Uterus (tissue), 2 donors: ENCODE results near the gene FHIT.

Experiments used
- POLR2A ChIP-seq, 2 donors: fragments of 450-650 bp; IDR thresholded peaks; one replicate each; pipeline ENCODE4 v1.6.1; 2016; ENCODE audit warnings: antibody characterized with exemption in 2 of 2, mild to moderate bottlenecking in 1 of 2, moderate library complexity in 1 of 2
- TF ChIP-seq, protein P1 (sequence below), 4 experiments: fragments of 200-600 bp in 2 of 4; fragments of 450-650 bp in 2 of 4; sonication (generic) in 2 of 4; IDR thresholded peaks; one replicate each; pipeline ENCODE4 v1.5.1; 2016 to 2019; ENCODE audit warnings: antibody characterized with exemption in 4 of 4, mild to moderate bottlenecking in 2 of 4, moderate library complexity in 1 of 4

DNA sequence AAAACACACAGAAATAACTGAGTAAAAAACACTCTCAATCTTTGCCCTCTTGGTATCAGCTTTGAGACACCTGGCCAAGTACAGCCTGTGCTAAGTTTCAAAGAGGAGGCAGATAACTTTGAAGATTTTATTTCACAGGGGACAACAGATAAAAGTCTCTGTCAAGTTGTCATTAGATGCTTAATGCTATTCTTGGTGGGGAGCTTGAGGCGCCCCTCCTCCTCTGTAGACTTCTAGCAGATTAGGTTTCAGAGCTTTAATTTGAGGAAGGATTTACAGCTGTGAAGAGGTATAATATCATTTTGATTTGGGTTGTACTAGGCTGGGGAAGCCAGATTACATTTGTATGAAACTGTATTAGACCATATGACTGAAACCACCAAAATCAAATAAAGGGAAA, 620.3 kb downstream of the FHIT start:
- TF ChIP-seq, protein P1, sequence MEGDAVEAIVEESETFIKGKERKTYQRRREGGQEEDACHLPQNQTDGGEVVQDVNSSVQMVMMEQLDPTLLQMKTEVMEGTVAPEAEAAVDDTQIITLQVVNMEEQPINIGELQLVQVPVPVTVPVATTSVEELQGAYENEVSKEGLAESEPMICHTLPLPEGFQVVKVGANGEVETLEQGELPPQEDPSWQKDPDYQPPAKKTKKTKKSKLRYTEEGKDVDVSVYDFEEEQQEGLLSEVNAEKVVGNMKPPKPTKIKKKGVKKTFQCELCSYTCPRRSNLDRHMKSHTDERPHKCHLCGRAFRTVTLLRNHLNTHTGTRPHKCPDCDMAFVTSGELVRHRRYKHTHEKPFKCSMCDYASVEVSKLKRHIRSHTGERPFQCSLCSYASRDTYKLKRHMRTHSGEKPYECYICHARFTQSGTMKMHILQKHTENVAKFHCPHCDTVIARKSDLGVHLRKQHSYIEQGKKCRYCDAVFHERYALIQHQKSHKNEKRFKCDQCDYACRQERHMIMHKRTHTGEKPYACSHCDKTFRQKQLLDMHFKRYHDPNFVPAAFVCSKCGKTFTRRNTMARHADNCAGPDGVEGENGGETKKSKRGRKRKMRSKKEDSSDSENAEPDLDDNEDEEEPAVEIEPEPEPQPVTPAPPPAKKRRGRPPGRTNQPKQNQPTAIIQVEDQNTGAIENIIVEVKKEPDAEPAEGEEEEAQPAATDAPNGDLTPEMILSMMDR (IDR thresholded peaks at IDR 0.05), result no peak
- no peak for TF ChIP-seq POLR2A (IDR thresholded peaks at IDR 0.05)
